K562 (cell line): ENCODE results near the gene CFL1. TPM values are rescaled to one million over a fixed set of nuclear protein-coding genes. Genes with fewer than 3 reads are reported as not detected.

Experiments
- EHMT2 ChIP-seq: fragments of 450-650 bp; IDR thresholded peaks from 2 replicates; pipeline ENCODE4 v1.6.1; 2018; ENCODE audit warnings: antibody characterized with exemption
- ESRRA ChIP-seq: fragments of 450-650 bp; IDR thresholded peaks from 2 replicates; pipeline ENCODE4 v1.6.1; 2014; ENCODE audit warnings: low read depth, mild to moderate bottlenecking, moderate library complexity, borderline replicate concordance
- HINFP ChIP-seq: fragments of 450-650 bp; conservative IDR thresholded peaks from 2 replicates; pipeline ENCODE4 v1.6.1; 2016; ENCODE audit warnings: missing genetic modification characterization, low read depth, mild to moderate bottlenecking, control low read depth, missing compliant biosample characterization
- MAFK ChIP-seq: IDR thresholded peaks from 2 replicates; pipeline ENCODE4 v1.6.1; 2011; ENCODE audit warnings: low read length, improper control_type of control experiment
- MBD1 ChIP-seq: fragments of 250-450 bp; sonication (Bioruptor Pico); IDR thresholded peaks from 2 replicates; pipeline ENCODE4 v1.8.0; 2022; ENCODE audit warnings: inconsistent platforms
- MCM3 ChIP-seq: fragments of 450-650 bp; IDR thresholded peaks from 2 replicates; pipeline ENCODE4 v1.6.1; 2016
- POLR3G ChIP-seq: IDR thresholded peaks from 2 replicates; pipeline ENCODE4 v1.6.1; 2011; ENCODE audit not compliant: insufficient read length, insufficient replicate concordance; ENCODE audit errors: extremely low read depth
- SMAD2 ChIP-seq: fragments of 150-350 bp; IDR thresholded peaks from 2 replicates; pipeline ENCODE4 v1.6.1; 2014; ENCODE audit warnings: low read depth, mild to moderate bottlenecking, low read length
- TCF7 ChIP-seq: sonication (generic); IDR thresholded peaks from 2 replicates; pipeline ENCODE4 v1.6.1; 2016; ENCODE audit warnings: antibody characterized with exemption, borderline replicate concordance
- TSHZ1 ChIP-seq: fragments of 250-450 bp; sonication (Bioruptor Pico); IDR thresholded peaks from 2 replicates; pipeline ENCODE4 v1.4.0; 2020; ENCODE audit warnings: mild to moderate bottlenecking, moderate library complexity
- USF1 ChIP-seq: sonication (generic); formaldehyde crosslinking; IDR thresholded peaks from 2 replicates; pipeline ENCODE4 v1.9.0; 2022; ENCODE audit warnings: mild to moderate bottlenecking, missing genetic modification reagents
- ZBED1 ChIP-seq: IDR thresholded peaks from 2 replicates; pipeline ENCODE4 v1.6.1; 2014
- ZBTB33 ChIP-seq: sonication (generic); formaldehyde crosslinking; IDR thresholded peaks from 2 replicates; pipeline ENCODE4 v1.8.1; 2023; ENCODE audit warnings: mild to moderate bottlenecking, missing genetic modification reagents
- ZFP1 ChIP-seq: fragments of 450-650 bp; formaldehyde crosslinking; IDR thresholded peaks from 2 replicates; pipeline ENCODE4 v1.4.0; 2020; ENCODE audit warnings: mild to moderate bottlenecking, mixed read lengths
- ZKSCAN8 ChIP-seq: fragments of 200-800 bp; sonication (Bioruptor generic); IDR thresholded peaks from 2 replicates; pipeline ENCODE4 v1.6.1; 2016; ENCODE audit warnings: missing genetic modification characterization, missing compliant biosample characterization
- ZNF133 ChIP-seq: fragments of 250-450 bp; sonication (Bioruptor Pico); IDR thresholded peaks from 2 replicates; pipeline ENCODE4 v1.4.0; 2020; ENCODE audit warnings: mild to moderate bottlenecking
- ZNF146 ChIP-seq: IDR thresholded peaks from one replicate; pipeline ENCODE4 v1.6.1; 2018; ENCODE audit warnings: missing compliant biosample characterization; ENCODE audit not compliant: unreplicated experiment
- ZNF263 ChIP-seq: sonication (generic); formaldehyde crosslinking; IDR thresholded peaks from 2 replicates; pipeline ENCODE4 v1.8.0; 2022; ENCODE audit warnings: mild to moderate bottlenecking, missing genetic modification reagents, borderline replicate concordance
- ZNF347 ChIP-seq: fragments of 450-650 bp; formaldehyde crosslinking; IDR thresholded peaks from 2 replicates; pipeline ENCODE4 v1.4.0; 2020; ENCODE audit warnings: low read depth, mild to moderate bottlenecking, moderate library complexity
- polyA plus RNA-seq, 8 experiments: library from polyadenylated mRNA; depleted of rRNA in 4 of 8; stranded (reverse) in 5 of 8; unstranded in 3 of 8; fragments of >200 nt; fragmentation: Nextera tagmentation in 2 of 8; fragmentation: Illumina TruSeq in 1 of 8; extraction: Ambion mirVana in 2 of 8; extraction: Trizol in 1 of 8; gene quantifications; 2 replicates each; pipeline versions ENCODE4 v1.2.1 to v1.2.3, GENCODE V29; 2011 to 2014; ENCODE audit warnings: inconsistent platforms in 1 of 8, missing spikeins in 1 of 8
- total RNA-seq, 7 experiments: library from RNA; depleted of rRNA in 6 of 7; stranded (reverse); fragments of >200 nt in 6 of 7; fragmentation: Illumina TruSeq in 2 of 7; extraction: Trizol in 2 of 7; gene quantifications; 2 replicates each; pipeline versions ENCODE4 v1.2.1 to v1.2.3, GENCODE V29; 2011 to 2021; ENCODE audit warnings: low replicate concordance in 1 of 7

Gene CFL1
- total and polyA plus RNA-seq, 9 of the 15 experiments (the other 6 are each of a cell fraction or from before 2014, with no cell fraction given) = 105 to 1,101 (median 859) TPM

GRCh38 chr11:65899356-65900124, 41.6 kb upstream of the CFL1 start (continued):
- TF ChIP-seq ZNF347 (CRISPR knock-in tag) = no peak
- no peak for TF ChIP-seq MCM3
- 0 out of 2 replicates have a peak, but pooled peaks have one; percentile 51 for TF ChIP-seq ZBED1
- no peak for TF ChIP-seq MBD1
- no peak for TF ChIP-seq ZNF133
- peak; percentile 65 for TF ChIP-seq ESRRA
- TF ChIP-seq ZNF146 = no peak
- TF ChIP-seq POLR3G = no peak
- TF ChIP-seq EHMT2 = no peak
- peak; percentile 76 for TF ChIP-seq USF1 (CRISPR knock-in tag)
- peak; percentile 66; the same call in 1 of the 2 replicates for TF ChIP-seq ZNF263 (CRISPR knock-in tag)
- TF ChIP-seq HINFP (tag) = no peak
- TF ChIP-seq MAFK = peak; percentile 77
- TF ChIP-seq SMAD2 = no peak
- no peak for TF ChIP-seq ZFP1 (CRISPR knock-in tag)
- TF ChIP-seq ZKSCAN8 (CRISPR knock-in tag) = no peak
- peak; percentile 39; the same call in 1 of the 2 replicates for TF ChIP-seq ZBTB33
- TF ChIP-seq TSHZ1 (CRISPR knock-in tag) = 0 out of 2 replicates have a peak, but pooled peaks have one; percentile 18
- TF ChIP-seq TCF7 = no peak
